Activated naive CD4-positive, alpha-beta T cell treated with anti-CD3 and anti-CD28 coated beads for 36 hours (primary cell): ENCODE results near the gene APOA5. TPM values are rescaled to one million over a fixed set of nuclear protein-coding genes. Genes with fewer than 3 reads are reported as not detected.

ENCODE experiments used
- CTCF ChIA-PET: fragments of 350-600 bp; sonication (Branson Sonifier 250); formaldehyde crosslinking; loops from one replicate; lab custom pipeline; 2021; ENCODE audit warnings: antibody characterized with exemption; lab: Charles Lee
- DNase-seq: peaks from one replicate; pipeline ENCODE4 v3.0.0-alpha.2; 2020
- H3K27ac Mint-ChIP-seq: one replicate; pipeline ENCODE4 v1.8.0; 2021; ENCODE audit warnings: mild to moderate bottlenecking, mixed read lengths
- H3K27me3 Mint-ChIP-seq: one replicate; pipeline ENCODE4 v1.8.0; 2021; ENCODE audit warnings: low read depth, mixed read lengths
- H3K36me3 Mint-ChIP-seq: one replicate; pipeline ENCODE4 v1.8.0; 2021; ENCODE audit warnings: low read depth, mixed read lengths
- H3K4me1 Mint-ChIP-seq: one replicate; pipeline ENCODE4 v1.8.0; 2021; ENCODE audit warnings: low read depth, mixed read lengths
- H3K4me3 Mint-ChIP-seq: one replicate; pipeline ENCODE4 v1.8.0; 2021; ENCODE audit warnings: mild to moderate bottlenecking, moderate library complexity, mixed read lengths
- H3K9me3 Mint-ChIP-seq: one replicate; pipeline ENCODE4 v1.8.0; 2021; ENCODE audit warnings: mixed read lengths
- intact Hi-C: fragments of 100-400 bp; cut with micrococcal nuclease; formaldehyde crosslinking; loops from one replicate; pipeline ENCODE4 v1.15.1; 2023
- total RNA-seq, 2 experiments: library from RNA; stranded (reverse); gene quantifications; one replicate each; pipeline ENCODE4 v1.2.3, GENCODE V29; 2021

APOA5 gene
- total RNA-seq, 2 experiments from 2014 or later: not detected

DNA sequence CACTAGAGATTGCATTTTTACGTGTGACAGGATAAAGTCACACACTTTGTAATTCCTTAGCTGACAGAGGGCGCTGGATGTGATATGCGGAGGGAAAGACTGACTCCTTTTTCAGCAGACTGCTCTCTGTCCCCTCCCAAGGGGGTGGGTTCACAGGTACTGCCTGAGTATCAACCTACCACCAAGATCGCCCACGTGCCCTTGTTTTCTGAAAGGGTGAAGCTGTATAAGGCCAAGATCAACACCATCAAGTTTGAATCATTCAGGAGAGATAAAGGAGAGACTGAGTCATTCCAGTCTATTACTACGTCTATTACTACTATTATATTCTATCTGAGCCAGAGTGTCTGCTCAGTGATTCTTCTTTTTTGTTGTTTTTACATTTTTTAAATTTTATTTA is 49.6 kb downstream of the APOA5 start:
- no peaks in the 10 kb centered on the region for H3K9me3 Mint-ChIP-seq
- CTCF ChIA-PET: interaction anchor here (1.7 kb wide), 2 partner anchors 9 to 94 kb away, joined by 5 to 6 read pairs; no protein-coding TSS in a partner anchor
- no peak overlapping the region for H3K4me3 Mint-ChIP-seq
- peaks cover 3% of the 10 kb centered on the region for H3K36me3 Mint-ChIP-seq
- intact Hi-C loops: no loop called here
- no peak overlapping the region for H3K27ac Mint-ChIP-seq
- H3K4me1 Mint-ChIP-seq: no peaks in the 10 kb centered on the region
- no peaks in the 10 kb centered on the region for H3K27me3 Mint-ChIP-seq
- DNase-seq: no peak

DNA sequence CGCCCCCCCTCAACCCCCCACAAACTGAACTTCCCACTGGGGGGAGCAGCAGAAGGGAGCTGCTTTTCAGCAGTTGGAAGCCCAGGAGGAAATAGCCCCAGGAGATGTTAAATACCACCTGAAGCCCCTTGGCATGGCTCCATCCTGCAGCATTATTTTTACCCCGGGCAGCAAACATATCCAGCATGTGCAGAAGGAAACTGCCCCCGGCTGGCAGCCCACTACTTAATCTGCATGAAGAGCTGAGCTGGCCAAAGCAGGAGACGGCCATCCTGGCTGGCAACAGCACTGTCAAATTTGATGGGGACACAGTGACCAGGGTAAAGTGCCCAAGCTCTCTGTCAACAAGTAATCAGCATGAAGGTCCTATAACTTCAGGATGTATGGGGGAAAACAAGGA is 50.9 kb downstream of the APOA5 start:
- CTCF ChIA-PET: interaction anchor here (1.7 kb wide), 1 partner anchor 8 kb away, joined by 5 read pairs; no protein-coding TSS in a partner anchor
- no peak overlapping the region for H3K27ac Mint-ChIP-seq
- intact Hi-C loops: no loop called here
- DNase-seq: no peak
- no peak overlapping the region for H3K4me3 Mint-ChIP-seq
- no peaks in the 10 kb centered on the region for H3K4me1 Mint-ChIP-seq
- no peaks in the 10 kb centered on the region for H3K9me3 Mint-ChIP-seq
- H3K36me3 Mint-ChIP-seq: no peaks in the 10 kb centered on the region
- no peaks in the 10 kb centered on the region for H3K27me3 Mint-ChIP-seq

Other genes starting within 250 kb of the APOA5 start
- gene BUD13, start 18.9 kb downstream of the APOA5 start, total RNA-seq: 10 to 100 TPM; 35.0 to 37.7 TPM
- 10 to 100 TPM; 87.2 to 87.8 TPM for gene ZPR1, start 3.9 kb downstream of the APOA5 start, total RNA-seq
- gene APOA4, start 31.4 kb upstream of the APOA5 start, total RNA-seq: not detected
- not detected for gene APOC3, start 38.0 kb upstream of the APOA5 start, total RNA-seq
- not detected for gene APOA1, start 45.7 kb upstream of the APOA5 start, total RNA-seq